Suprapubic skin (tissue), 3 donors: ENCODE data around the gene ZNF408.

Experiments
- CTCF ChIP-seq, 2 donors: fragments of 200-600 bp in 1 of 2; fragments of 450-650 bp in 1 of 2; sonication (generic) in 1 of 2; IDR thresholded peaks; one replicate each; pipeline ENCODE4 v1.5.1; 2016 to 2019; ENCODE audit warnings: antibody characterized with exemption in 2 of 2, mild to moderate bottlenecking in 1 of 2, moderate library complexity in 1 of 2
- POLR2AphosphoS5 ChIP-seq, 3 donors: sonication (generic); formaldehyde crosslinking; IDR thresholded peaks; one replicate each; pipeline ENCODE4 v1.6.1; 2017; ENCODE audit warnings: antibody characterized with exemption in 3 of 3

- TF ChIP-seq CTCF (IDR thresholded peaks at IDR 0.05) (no peak), POLR2AphosphoS5 (IDR thresholded peaks at IDR 0.05) (no peak)
These were observed 10.0 kb downstream of the ZNF408 start for GRCh38 chr11:46710821-46711269.
